ENCODE data around the gene ERI3.
A peak's percentile ranks its signal among the peaks of the same experiment; 100 is the strongest.

ERI3 gene

DNA sequence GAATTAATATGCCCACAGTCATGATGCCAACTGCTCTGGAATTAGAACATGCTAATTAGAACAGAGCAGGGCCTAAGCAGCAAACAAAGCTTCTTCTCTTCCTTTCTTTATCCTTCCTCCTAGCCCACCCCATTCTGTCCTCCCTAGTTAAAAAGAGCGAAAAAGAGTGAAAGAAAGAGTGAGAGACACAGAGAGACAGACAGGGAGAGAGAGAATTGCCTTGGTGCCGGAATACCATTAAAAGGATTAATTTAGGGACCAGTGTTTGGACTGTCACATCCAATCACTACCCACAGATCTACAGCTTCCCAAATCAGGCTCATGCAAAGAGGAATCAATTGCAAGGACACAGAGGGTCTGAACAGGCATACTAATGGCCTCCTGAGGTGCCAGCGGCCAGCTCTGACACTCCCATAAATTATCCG, 7.0 kb downstream of the ERI3 start:
- DNase-seq = no peak

GRCh38 chr1:44347280-44347679, 7.8 kb downstream of the ERI3 start:
- peak; percentile 23 for DNase-seq

GRCh38 chr1:44346878-44347277, 8.2 kb downstream of the ERI3 start:
- DNase-seq = no peak

DNA sequence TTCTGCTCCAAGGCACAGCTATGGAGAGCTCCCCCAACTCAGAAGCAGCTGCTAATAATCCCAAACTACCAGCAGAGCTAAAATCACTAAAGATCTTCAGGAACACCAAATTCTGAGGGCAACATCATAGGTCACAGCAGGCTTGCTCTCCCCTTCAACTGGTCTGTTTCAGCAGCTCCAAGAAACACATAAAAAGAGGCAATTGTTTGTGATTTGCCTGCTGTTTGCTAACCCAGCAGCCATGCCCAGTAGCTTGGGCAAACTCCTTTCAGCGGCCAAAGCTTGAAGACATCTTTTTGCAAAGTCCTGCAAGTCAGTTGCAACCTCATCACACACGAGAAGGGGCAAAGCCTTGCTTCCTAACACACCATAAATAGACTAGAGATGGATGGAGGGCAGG, 8.9 kb downstream of the ERI3 start:
- DNase-seq = no peak

DNA sequence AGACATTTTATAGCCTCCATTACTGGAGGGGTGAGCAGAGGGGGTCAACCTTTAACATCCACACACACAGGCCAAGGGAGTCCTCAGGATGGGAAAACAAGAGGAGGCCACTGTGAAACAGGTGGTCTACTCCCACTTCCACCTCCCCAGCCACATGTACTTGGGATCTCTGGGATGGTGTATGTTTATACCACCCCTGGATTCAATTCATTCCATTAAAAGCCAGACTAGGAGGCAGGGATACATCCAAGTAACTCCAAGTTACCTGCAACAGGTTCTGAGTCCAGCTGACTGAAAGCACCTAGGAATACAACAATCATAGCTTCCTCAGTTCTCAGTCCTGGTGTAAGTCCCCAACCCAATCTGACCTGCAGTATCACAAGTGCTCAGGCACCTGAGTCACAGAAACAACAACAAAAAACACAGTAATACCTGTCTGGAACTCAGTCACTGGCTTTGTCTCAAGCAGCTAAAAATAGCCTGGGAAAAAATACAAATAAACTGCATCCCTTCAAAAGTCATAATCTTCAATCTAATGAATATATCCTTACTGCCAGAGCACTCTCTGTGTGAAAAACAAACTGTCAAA, 9.8 kb downstream of the ERI3 start:
- DNase-seq = no peak

- DNase-seq = no peak
These were observed 15.3 kb downstream of the ERI3 start for GRCh38 chr1:44339731-44340130.

DNA sequence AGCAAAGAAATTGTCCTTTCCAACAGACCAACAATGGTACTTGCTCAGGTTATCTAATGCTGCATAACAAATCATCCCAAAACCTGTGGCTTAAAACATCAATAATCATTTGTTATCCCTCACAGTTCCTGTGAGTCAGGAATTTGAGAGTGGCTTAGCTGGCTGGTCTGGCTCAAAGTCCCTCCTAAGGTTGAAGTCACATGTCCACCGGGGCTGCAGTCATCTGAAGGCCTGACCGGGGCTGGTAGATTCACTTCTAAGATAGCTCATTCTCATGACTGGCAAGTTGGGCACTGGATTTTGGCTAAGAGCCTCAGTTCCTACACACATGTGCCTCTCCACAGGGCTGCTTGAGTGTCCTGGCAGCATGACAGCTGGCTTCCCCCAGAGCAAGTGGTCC, 16.9 kb downstream of the ERI3 start:
- DNase-seq = no peak

DNA sequence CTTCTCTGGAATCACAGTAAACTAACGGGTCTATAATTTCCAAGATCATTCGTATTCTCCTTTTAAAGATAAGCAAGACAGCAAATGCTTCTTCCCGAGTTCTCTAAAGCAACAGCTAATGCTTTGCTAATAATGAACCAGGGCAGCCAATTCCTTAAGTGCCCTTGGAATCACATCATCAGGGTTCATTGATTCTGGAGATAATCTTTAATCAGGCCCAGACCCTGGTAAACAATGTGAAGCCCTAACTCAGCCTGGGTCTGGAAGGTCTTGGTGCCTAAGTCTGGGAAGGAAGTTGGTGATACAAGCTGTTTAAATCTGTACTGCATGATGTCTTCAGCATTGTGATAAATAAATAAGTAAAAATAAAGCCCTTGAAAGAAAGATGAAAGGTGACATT, 18.4 kb downstream of the ERI3 start:
- no peak for DNase-seq

DNA sequence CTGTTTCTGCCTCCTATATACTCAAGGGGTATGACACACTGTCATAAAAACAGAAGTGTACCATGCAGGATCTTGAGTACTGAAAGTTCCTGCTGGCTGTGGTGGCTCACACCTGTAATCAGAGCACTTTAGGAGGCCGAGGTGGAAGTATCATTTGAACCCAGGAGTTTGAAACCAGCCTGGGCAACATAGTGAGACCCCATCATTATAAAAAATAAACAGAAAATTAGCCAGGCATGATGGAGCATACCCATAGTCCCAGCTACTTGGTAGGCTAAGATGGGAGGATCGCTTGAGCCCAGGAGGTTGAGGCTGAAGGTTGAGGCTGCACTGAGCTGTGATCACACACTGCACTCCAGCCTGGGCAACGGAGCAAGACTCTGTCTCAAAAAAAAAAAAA, 20.1 kb downstream of the ERI3 start:
- DNase-seq = no peak

- DNase-seq = no peak
These were observed 21.7 kb downstream of the ERI3 start for GRCh38 chr1:44333376-44333775.

- DNase-seq = no peak
These were observed 22.6 kb downstream of the ERI3 start for GRCh38 chr1:44332505-44332904.

DNA sequence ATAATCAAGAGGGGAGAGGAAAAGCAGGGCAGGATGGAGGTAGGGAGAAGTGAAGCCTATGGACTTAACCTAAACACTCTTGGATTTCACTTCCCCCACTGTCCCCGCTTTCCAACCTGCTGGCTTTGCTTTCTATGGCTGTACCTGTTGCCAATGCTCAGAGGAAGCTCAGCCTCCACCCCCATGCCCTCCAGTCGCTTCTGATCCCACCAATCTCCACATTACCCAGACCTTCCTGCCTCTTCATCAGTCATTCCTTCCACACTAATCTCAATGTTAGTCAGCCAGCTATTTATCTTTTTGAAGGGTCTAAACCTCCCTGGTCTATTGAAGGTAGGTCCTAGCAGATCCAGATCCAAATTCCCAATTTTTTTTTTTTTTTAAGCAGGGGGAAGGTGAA, 24.1 kb downstream of the ERI3 start:
- no peak for DNase-seq

DNA sequence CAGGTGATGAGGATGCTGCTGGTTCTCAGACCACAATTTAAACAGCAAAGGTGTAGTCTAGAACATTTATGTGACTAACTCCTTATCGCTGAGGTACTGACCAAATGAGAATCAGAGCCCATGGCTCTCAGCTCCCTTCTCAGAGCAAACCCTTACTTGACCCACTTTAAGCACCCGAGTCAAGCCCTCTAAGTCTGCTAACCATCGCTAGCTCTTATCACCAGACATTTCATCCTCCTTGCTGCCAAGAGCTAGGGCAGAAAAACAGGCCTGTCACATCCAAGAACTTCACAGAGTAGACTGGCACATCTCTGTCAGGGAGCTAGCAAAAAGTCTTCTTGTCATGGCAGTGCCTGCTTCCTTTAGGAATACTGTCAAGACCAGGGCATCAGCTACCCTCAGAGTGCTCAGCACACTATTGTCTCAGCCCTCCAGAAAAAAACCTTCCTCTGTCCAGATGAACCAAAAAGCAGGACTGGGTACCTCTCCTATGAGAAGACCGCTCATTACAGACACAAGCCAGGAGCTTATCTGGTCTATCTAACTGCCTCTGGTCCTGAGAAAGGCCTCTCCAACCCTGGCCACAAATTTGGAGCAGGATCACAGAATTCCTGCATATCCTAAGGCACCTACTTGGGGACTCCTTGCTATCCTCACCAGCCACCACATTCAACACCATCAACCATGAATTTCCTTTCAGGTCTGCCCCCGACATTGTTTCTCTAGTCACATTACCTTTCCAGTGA, 26.2 kb downstream of the ERI3 start:
- no peak for DNase-seq

DNA sequence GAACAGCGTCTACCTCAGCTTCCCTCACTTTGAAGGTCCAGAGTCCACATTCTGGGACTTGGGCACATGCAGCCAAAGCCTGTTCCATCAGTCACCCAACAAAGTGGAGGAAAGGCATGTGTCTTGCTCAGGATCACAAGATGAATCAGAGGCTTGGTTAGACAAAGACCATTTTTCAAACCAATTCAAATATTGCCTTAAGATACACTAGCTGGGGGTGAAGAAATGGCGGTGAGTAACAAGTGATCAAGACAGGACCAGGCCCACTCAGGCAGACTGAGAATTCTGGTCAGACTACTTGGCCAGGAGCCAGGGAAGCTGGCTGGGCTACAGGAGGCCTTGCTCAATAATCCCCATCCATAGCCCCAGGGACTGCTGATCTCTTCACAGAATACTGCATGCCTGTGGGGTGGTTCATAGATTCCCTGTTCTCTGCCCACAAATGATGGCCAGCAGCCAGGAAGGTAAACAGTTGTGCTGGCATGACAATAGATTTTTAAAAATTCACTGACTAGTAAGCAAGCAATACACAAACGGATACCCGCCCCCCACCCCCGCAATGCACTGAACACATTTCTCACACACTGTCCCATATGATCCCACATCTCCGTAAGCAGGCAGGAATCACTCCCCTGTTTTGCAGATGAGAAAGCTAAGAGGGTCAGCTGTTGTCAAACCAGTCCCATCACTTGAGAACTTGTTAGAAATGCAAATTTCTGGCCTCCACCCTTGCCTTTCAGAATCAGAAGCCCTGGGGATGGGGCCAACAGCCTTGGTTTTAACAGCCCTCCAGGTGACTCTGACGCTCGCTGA, 27.2 kb downstream of the ERI3 start:
- peak; percentile 100 for DNase-seq

DNA sequence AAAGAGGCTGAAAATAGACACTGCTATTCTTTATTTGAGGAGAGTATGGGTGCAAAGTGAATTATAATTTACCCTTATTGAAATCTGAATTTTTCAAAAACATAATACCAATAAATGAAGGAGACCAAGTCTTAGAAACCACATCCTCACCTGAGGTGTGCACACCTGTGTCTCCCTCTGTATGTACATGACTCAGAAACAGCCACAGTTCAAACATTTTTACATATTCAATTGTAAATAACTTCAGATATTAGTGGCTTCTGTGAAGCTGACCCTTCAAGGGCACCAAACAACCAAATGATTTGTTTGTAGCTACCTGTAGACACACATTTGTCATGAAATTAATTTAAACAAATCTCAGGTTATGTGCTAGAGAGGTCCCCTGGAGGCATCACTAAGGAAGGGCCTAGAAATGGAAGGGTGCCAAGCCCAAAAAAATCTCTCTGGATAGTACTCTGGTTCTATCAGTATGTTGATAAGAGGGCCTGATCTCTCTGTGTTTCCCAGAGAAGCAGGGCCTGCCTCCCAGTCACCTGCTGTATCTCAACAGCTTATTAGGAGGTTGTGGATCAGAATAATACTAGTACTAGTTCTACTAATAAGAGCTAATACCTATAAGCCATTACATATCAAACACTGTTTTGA, 28.1 kb downstream of the ERI3 start:
- DNase-seq = no peak

DNA sequence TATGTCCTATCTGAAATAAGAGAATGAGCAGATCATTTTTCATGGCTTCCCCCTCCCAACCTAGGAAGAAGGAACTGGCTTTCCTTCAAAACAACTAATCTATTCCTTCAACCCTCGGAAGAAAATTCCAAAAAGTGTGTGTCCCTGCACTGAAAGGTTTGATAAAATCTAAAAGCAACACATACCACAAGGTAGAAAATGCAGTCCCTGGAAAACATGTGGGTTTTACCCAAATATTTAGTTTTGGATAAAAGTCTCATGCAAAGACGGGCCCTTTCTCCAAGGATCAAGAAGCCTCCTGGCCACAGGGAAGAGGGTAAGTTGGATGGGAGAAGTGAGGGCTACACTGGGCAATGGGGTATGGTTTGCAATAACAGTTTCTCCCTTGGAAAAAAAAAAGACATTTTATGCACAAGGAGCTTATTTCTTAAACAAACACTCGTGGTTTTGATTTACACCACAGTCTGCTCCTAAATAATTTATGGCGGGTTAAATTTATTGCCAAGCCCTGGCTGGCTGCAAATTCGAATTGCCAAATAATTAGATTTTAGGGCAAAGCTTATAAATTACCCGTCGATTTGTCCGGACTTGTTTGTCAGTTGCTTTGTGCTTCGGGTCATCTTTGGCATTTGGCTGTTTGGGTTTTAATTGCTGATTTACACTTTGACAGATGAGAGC, 28.9 kb downstream of the ERI3 start:
- peak; percentile 31 for DNase-seq

DNA sequence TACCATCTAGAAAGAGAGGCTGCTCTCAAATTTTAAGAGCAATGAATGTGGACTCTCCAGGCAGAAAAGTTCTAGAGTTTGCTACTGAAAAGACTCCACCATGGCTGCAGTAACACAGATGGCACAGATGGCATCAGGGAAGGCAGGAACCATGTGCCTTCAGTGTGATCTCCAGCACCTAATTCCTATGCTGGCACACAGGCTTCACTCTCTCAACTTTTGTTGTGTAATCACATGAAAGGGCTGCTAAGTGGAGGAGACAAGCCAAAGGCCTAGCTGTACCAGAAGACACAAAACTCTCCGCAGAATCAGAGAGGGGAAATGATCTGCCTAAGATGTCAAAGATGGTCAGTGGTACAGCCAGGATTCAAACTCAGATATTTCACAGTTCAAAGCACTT, 31.1 kb downstream of the ERI3 start:
- DNase-seq = no peak

- no peak for DNase-seq
These were observed 32.7 kb downstream of the ERI3 start for GRCh38 chr1:44322367-44322766.

DNA sequence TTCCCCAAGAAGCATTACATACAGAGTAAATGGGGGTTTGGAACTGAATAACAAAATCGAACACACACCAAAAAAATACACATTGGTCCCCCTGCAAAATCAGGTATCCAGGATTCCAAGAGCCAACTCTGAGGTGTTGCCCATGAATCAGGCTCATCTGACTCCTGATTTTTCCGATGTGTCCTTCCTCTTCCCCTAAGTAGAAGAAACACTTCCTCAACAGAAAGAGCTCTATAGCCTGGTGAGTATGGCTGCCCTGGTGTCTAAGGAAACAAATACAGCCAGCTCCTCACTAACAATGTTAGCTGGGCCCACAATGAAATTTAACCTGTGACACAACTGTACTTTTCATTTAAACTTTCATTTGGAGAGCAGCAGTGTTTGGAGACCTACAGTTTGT, 33.6 kb downstream of the ERI3 start:
- no peak for DNase-seq

DNA sequence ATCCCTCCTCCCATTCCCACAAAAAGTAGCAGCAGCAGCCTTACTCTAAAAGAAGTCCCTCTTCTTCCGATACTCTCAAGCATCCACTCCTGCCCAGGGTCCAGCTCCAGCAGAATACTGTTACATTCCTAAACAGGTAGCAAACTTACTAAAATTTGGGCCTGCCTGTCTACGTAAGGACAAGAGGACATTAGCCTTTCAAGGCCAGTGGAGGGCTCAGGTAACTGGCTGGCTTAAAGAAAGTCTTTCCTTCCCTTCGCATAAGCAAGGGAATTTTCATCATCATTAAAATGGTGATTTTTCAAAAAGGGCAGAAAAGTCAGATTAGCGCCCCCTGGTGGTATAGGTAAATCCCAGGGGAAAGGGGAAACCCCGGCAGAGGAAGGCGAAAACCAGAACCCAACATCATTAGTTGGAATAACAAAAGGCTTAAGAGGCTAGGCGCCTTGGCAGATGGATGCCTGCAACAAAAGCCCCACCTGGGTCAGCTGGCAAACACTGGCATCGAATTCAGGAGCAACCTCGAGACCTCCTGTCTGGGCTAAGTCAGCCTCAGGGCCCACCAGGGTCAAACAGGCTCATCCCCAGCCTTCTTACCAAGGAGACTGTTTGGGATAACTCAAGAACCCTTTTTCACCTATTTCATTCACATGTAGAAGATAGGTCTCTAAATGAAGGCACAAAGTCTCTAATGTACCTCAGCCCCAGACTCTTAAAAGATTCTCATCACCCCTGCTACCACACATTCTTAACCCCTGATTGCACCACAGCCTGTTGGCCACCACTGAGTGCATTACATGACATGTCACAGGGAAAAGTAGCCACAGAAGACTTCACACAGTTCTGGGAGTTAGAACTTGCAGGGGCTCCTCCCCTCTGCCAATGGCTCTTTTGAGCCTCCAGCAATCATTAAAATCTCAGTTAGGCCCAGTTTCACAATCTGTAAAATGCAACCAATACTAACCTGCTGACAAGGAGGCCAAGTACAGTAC, 36.7 kb downstream of the ERI3 start:
- peak; percentile 34 for DNase-seq

- no peak for DNase-seq
These were observed 38.8 kb downstream of the ERI3 start for GRCh38 chr1:44316231-44316759.

Measured in fibroblast of skin of abdomen (primary cell).